ENCODE results near the gene CHRNA4.
"Not testable (repeated sequence)": the region's sequence is repeated elsewhere in the genome, so short reads cannot be mapped to it uniquely, and the experiment has no call there.

The CHRNA4 gene

DNA sequence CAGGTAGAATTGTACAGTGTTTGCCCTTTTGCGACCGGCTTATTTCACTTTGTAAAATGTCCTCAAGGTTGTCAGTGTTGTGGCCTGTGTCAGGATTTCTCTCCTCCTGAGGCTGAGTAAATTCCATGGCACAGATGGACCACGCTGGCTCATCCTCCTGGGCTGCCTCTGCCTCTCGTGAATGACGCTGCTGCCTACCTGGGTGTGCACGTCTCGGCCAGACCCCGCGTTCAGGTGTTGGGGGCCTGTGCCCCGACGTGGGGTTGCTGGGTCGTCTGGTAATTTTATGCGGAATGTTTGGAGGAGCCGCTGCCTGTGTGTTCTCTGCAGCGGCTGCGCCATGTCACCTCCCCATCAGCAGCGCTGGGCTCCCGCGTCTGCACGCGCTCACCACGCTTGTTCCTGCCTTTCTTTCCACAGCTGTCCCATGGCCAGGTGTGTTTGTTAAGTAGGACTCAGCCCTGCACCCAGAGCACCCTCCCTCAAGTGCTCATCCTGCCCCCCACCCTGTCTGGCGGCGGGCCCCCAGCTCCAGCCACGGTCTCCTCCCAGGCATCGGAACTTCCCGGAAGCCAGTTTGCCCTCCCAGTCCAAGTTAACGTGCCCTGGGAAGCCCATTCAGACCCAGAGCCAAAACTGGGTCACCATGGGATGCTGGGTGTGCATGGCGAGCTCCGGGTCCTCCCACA is 36.1 kb upstream of the CHRNA4 start:
- DNase-seq = no peak

DNA sequence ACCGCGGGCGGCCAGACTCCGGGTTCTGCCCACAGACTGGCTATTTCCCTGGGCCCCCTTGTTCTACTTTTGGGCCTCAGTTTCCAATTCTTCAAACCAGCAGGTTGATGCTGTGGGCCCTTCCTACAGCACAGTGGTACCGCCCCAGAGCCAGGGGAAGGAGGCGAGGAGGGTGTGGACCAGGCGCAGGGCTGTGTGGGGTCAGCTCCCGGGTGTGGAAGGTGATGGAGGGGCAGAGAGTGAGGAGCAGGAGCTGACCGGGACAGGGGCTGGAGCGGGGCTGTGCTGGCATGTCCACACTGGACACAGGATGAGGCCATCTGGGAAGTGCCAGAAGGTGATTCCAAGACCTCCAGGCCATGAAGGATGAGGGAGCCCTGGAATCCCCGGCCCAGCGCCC is 35.2 kb upstream of the CHRNA4 start:
- no peak for DNase-seq

DNA sequence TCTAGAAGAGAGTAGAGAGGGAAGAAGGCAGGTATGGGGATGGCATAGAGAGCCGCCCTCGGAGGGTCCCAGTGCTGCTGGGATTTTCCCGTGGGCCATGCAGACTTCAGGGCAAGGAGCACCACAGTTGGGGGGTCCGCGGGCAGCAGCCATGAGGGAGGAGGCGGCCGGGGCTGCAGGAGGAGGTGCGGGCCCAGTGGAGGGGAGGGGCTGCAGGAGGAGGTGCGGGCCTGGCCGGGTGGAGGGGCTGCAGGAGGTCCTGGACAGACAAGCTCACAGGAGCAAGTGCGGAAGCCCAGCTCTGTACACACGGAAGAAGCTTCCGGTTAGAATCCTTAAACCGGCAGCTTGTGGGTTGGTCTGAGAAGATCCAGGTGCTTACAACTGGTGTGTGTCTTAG is 34.6 kb upstream of the CHRNA4 start:
- DNase-seq = no peak

DNA sequence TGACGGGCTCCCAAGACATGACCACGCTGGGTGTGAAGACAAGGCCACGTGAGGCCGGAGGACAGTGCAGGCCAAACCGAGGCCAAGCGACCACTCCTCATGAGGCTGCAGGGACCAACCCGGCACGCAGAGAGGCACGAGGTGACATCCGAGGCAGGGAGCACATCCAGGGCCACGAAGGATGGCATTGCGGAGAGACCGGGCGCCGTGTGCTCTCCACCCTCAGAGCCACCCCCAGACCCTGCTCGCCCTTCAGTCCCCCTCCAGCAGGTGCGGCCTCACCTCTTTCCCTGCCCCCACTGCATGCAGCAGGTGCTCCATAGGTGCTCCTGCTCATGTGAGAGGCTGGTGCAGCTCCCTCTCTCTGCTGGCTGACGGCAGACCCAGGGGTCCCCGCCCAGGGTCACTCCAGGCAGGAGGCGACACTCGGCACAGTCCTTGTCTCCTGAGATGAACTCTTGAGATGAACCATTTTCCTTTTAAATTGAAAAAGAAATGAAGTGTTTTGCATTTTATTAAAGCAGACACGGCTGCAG is 33.8 kb upstream of the CHRNA4 start:
- DNase-seq = no peak

DNA sequence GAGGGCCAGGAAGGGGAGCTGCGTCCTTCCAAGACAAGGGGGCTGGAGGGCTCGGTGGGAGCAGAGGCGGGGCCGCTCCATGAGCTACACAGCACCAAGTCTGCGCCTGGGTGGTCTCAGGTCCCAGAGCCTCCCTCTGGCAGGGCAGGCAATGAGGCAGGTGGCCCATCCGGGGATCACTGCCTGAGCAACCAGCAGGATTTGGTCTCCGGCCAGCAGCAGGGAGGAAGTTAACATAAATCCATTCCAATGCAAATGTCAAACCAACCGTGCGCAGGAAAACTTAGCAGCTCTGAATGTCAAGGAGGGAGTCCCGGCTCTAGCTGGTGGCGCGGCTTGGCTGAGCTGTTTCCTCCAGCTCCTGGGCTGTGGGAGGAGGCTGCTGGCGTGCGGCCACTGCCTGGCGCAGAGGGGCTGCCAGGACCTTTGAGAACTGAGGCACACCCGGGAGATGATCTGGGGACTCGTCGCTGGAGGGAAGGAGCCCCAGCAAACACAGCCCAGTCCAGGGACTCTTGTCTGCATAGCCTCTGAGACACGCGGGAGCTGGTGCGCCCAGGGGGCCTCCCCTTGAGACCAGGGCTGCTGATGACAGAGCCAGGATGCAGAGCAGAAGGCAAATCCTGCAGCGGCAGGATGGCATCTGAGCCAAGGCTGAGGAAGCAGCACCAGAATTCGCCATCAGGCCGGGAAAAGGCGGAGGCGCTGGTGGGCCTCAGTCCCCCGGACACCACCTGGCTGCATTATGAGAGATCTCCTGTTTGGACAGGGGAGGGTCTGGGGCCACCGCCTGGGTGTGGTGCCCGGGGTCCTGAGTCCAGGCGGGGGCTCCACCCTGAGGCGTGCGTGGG is 33.1 kb upstream of the CHRNA4 start:
- no peak for DNase-seq

DNA sequence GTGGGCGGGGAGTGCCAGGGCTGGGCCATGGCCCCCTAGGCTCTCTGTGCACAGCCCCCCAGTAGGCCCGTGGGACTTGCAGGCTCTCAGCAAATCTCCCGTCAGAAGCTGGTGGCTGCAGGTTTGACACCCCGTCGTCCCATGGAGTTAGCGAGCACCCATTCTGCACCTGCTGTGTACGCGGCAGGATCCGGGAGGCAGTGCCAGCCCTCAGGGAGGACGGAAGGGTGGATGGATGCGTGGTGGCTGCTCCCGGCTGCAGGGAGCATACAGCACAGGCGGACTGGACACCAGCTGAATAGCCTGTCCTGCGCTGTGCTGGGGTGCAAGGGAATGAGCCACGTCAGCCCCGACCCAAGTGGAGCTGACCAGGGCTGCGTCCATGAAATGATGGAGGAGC is 32.4 kb upstream of the CHRNA4 start:
- DNase-seq = no peak

DNA sequence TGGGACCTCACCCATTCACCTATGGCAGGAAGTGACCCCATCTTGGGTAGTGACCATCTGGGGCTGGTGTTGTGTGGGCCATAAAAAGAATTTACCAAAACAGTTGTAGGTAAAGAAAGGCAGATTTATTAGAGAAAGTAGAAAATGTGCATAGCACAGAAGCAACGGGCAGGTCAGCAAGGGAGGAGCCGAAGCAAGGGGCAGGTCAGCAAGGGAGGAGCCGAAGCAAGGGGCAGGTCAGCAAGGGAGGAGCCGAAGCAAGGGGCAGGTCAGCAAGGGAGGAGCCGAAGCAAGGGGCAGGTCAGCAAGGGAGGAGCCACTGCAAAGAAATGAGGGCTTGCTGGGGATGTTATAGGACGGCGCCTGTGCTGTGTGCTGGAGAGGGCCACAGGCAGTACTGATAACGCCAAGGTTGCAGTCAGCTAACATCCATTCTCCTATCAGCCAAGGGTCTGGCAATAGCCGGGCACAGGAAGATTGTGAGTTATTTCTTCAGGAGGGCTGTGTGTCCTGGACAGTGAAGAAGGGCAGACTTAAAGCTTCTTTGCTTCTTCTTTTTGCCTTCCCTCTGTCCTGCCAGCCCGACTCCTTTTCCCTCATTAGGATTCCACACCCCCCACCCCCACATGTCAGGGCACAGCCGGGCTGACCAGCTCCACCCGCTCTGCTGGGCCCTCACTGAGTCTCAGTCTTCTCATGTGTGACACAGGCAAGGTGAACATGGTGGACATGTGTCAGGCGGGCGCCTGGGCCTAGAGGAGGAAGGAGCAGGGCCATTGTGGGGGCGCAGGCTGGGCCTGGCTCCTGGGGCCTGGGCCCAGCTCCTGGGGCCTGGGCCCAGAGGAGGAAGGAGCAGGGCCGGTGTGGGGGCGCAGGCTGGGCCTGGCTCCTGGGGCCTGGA is 31.6 kb upstream of the CHRNA4 start:
- no peak for DNase-seq

DNA sequence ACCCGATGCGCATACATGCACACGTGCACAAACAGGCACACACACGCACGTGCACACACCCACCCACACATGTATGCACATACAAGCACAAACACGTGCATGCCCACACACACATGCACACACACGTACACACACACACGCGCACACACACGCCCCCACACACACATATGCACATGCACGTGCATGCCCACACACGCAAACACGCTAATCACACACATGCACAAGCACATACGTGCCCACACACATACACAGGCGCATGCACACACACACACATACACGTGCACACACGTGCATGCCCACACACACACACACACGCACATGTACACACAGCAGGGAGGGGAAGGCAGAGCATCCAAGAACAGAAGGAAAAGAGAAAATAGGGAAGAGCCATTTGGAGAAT is 26.8 kb upstream of the CHRNA4 start:
- no peak for DNase-seq

DNA sequence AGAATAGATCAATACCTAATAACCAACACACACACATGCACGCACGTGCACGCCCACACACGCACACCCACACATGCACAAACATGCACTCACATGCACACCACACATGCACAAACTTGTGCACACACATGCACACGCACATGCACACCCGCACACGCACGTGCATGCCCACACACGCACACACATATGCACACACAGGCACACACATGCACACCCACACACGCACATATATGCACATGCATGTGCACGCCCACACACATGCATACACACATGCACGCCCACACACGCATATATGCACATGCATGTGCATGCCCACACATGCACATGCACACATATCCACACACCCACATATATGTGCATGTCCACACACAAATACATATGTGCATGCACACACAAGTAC is 26.2 kb upstream of the CHRNA4 start:
- no peak for DNase-seq

DNA sequence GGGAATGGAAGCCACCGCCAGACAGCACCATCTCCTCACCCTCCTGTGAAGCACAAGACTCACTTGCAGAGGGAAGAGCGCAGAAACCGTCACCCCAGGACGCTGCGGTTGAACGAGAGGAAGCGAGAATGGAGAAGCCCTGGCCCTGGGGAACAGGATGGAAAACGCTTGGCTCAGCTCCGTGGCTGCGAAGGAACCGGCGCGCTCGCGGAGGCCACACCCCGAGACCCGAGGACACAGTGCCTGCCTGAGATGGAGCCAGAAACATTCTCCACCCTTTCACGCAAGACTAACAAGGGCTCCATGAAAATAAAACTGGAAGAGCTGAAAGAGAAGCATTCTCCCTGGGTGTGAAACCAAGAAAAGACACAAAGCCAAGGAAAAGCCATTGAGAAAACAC is 25.3 kb upstream of the CHRNA4 start:
- DNase-seq = no peak

DNA sequence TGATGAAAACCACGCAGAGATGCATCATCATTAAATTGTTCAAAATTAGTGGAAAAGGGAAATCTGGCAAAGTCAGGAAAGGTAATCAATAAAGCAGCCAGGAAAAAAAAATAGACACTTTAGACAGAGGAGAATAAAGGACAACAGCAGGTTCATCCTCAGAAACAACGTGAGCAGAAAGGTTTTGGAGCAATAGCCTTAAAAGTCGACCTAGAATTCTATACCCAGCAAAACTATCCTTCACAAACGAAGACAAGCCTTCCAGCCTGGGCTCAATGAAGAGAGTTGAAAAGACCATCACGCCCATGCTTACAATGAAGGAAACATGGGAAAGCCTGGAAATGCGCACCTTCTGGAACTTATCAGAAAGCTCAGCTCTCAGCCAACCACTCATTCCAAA is 24.7 kb upstream of the CHRNA4 start:
- no peak for DNase-seq

DNA sequence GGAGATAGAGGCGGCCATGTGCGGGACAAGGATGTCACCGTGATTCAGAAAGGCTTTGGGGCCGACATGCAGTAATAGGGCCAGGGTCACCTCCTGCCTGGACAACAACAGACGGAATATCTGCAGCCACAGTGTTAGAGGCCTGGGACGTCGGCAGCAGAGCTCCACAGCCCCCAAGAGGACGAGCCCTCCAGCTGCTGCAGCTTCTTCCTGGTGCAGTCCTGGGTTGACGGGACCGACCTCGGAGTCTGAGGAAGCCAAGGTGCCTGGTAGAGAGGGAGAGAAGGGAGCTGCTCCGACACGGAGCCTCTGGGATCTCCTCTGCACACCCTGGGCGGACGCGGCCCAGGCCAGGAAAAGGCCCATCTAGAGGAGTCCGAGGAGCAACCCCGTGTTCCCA is 23.2 kb upstream of the CHRNA4 start:
- DNase-seq = no peak

DNA sequence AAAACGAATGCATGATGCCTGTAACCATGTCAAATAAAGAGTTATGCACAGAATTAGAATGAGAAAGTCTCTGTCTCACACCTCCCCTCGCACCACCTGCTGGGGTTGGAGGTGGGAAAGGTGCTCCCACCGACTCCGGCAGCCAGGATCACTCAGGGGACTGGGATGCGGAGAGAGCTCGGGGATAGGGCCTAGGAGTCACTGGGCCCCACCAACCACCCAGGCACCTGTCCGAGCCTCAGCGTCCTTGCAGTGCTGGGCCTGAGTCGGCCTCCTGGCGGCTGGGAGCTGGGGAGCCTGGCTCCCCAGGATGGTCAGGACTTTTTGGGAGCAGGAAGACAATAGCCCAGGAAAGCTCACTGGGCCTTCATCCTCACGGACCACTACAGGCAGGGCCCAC is 22.4 kb upstream of the CHRNA4 start:
- DNase-seq = no peak

DNA sequence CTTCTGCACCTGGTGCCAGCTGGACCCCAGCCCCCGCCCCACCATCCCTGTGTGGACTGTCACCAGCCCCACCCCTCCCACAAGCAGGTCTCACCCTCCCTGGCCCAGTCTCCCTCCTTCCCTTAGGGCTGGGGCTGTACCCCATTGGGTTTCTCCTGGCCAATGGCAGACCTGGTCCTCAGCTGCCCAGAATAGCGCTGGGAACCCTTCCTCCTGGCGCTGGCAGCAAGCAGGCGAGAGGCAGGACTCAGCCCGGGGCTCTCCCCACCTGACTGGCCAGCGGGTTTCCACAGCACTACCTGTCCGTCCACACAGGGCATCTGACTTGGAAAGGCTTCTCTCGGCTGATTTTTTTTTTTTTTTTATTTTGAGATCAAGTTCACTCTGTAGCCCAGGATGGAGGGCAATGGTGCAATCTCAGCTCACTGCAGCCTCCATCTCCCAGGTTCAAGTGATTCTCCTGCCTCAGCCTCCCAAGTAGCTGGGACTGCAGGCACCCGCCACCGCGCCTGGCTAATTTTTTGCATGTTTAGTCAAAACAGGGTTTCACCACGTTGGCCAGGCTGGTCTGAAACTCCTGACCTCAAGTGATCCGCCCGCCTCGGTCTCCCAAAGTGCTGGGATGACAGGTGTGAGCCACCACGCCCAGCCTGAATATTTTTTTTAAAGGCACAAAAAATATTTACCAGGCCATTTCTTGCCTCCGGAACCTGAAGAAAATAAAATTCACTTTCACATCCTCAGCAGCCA is 21.6 kb upstream of the CHRNA4 start:
- no peak for DNase-seq

DNA sequence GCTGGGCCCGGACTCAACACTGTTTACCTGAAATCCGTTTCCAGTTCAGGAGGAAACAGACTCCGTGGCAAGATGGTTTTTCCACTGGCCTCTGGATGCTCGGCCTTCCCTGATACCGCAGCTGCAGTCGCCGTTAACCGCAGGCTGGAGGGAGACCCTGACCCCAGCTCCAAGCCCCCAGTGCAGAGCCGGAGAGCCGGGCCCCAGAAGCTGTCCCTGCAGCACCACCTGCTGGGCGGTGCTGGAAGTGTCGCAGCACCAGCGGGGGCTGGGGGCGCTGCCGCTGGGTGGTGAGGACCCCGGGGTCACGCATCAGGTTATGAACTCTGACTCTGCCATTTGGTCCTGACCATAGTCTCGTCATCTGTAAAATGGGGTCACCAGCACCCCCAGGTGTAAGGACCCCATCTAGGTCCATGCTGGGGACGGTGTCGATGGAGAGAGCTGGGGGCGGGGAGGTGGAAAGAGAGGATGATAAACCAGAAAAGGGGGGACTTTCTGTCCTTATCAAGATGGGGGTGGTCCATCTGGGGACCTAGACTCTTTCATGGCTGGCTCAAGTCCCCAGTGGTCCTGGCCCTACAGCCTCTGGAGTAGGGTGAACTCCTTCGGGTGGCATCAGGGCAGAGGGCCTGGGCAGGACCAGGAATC is 20.8 kb upstream of the CHRNA4 start:
- no peak for DNase-seq

DNA sequence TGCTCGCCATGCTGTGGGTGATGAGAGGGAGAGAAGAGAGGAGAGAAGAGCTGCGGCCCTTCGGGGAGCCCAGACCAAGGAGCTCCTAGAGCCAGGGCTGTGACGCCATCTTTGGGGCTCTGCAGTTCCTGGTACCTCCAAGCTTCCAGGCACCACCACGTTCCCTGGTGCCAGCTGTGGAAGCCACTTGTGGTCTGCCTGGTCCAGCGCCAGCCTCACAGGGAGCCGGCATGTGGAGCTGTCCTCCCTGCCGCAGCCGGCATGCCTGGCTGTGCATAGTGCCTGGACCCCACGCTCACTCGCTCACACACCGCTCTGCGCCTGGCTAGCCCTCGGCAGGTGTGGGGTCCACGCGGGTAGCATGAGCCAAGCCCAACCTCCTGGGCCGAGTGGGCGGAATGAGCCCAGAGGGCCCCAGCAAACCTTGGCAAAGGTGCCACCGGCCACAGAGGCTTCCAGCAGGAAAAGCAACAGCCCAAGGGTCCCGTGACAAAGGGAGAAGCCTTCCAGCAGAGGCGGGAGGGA is 19.3 kb upstream of the CHRNA4 start:
- no peak for DNase-seq

DNA sequence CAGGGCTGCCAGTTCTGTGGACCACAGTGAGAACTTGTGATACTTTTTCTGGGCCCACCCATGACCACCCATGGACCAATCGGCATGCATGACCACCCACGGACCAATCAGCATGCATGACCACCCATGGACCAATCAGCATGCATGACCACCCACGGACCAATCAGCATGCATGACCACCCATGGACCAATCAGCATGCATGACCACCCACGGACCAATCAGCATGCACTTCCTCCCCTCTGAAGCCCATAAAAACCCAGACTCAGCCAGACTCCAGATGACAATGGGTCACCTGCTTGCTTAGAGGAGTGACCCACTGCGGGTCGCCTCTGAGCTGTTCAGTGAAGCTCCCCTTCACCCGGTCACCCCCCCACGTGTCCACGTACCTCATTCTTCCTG is 18.7 kb upstream of the CHRNA4 start:
- not testable (repeated sequence) for DNase-seq

DNA sequence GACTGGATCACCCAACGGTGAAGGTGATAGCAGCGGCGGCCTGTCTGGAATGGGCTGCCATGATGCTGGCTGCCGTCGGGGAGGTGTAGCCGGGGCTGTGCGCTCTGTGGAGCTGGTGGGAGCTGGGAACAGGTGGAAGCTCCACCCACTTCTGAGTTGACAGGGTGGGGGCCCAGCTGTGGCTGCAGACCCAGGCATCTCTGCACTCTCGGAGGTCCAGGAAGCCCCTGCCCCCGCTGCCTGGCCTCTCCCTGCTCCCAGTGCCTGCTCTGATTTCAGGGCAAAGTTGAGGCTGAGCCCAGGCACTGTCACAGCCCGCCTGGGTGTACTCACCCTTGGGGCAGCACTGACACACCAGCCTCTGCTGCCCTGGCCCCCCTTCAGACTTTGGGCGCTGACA is 18.1 kb upstream of the CHRNA4 start:
- DNase-seq = no peak

DNA sequence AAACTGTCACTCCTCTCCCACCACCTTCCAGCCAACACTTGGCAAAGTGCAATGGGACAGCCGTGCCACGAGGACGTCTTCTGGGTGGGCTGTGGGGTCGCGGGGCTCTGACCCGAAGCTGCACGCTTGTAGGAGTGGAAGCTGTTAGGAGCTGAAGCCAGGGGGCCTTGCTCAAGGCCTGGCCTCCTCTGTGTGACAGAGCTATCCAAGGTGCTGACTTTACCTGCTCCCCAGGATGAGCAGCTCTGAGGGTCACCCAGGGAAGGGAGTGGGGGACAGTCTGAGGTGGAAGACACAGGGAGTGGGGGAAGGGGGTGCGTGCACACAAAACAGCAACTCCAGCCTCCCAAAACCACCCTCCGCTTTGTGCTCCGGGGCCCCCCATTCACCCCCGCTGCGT is 17.5 kb upstream of the CHRNA4 start:
- no peak for DNase-seq

DNA sequence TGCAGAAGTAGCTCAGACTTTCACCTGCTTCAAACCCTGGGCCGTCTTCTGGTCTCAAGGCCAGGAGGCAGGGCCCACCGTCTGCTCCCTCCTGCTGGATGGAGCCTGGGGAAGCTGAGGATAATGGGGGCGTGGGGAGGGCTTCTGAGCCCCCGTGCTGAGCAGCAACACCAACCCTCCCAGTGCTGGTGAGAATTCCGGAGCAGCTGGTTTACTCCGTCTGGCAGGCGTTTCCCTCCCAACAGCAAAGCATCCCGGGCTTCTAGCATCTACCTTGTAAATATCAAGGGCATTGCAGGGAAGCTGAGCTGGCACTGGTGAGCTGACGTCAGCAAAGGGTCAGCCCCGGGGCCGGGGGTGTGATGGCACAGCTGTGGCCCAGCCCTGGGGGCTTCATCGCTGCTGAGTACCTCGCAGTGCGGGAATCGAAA is 16.8 kb upstream of the CHRNA4 start:
- DNase-seq = no peak

DNA sequence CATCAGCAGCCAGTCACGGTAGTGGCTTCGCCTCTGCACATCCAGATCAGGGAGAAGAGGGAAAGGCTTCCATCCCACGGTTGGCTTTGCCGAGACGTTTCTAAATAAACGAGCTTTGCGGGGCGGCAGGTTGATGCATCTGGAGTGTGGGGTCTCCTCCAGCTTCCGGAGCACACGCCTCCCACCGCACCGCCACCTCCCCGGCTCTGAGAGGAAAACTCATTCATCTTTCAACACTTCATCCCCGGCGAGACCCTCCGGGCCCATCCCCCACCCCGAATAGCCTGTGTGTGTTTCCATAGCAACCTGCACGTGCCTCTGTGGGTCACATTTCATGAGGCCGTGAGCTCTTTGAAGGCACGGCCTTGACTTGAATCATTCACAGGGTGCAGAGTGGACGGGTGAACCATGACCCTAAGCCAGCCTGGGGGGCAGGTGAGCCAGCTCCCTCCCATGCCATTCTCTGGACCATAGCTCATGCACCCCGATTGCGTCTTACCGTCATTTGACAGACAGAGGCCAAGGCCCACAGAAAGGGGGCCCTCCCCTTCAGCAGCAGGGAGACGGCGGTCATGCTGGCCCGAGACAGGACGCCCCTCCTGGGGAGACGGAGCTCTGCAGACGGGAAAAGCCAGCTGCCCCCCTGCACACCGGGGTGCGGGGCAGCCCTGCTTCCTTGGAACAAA is 16.2 kb upstream of the CHRNA4 start:
- DNase-seq = no peak

Data from activated CD4-positive, alpha-beta T cell treated with anti-CD3 and anti-CD28 coated beads, Interleukin-2, amount 50 U/mL, for 16 hours (primary cell).